Effector memory CD4-positive, alpha-beta T cell (primary cell): Measurements from ENCODE around the gene GNL3L.
A peak's percentile ranks its signal among the peaks of the same experiment; 100 is the strongest.
"Not testable (repeated sequence)": the region's sequence is repeated elsewhere in the genome, so short reads cannot be mapped to it uniquely, and the experiment has no call there.

ENCODE experiments used
- DNase-seq, 3 donors: peaks; one replicate each; pipeline ENCODE4 v3.0.0-alpha.2; 2020
- H3K27ac ChIP-seq: 2 replicates; pipeline ENCODE4 v1.7.0; 2013; ENCODE audit warnings: mild to moderate bottlenecking, low read length, moderate library complexity; ENCODE audit not compliant: insufficient read depth, poor library complexity, severe bottlenecking
- H3K27me3 ChIP-seq: replicated peaks from 2 replicates; pipeline ENCODE4 v1.7.0; 2013; ENCODE audit warnings: mild to moderate bottlenecking, low read length; ENCODE audit not compliant: insufficient read depth, control insufficient read depth, poor library complexity, severe bottlenecking
- H3K36me3 ChIP-seq: 2 replicates; pipeline ENCODE4 v1.7.0; 2013; ENCODE audit warnings: mild to moderate bottlenecking, low read length, moderate library complexity; ENCODE audit not compliant: control insufficient read depth, insufficient read depth
- H3K4me1 ChIP-seq: 2 replicates; pipeline ENCODE4 v1.7.0; 2013; ENCODE audit warnings: low read length, mild to moderate bottlenecking; ENCODE audit not compliant: control insufficient read depth, insufficient read depth, poor library complexity, severe bottlenecking
- H3K4me3 ChIP-seq: 2 replicates; pipeline ENCODE4 v1.7.0; 2013; ENCODE audit warnings: low read length, low read depth, mild to moderate bottlenecking; ENCODE audit not compliant: insufficient read depth, poor library complexity, severe bottlenecking
- H3K9me3 ChIP-seq: 2 replicates; pipeline ENCODE4 v1.7.0; 2013; ENCODE audit warnings: mild to moderate bottlenecking, low read length, moderate library complexity; ENCODE audit not compliant: control insufficient read depth

Gene GNL3L

DNA sequence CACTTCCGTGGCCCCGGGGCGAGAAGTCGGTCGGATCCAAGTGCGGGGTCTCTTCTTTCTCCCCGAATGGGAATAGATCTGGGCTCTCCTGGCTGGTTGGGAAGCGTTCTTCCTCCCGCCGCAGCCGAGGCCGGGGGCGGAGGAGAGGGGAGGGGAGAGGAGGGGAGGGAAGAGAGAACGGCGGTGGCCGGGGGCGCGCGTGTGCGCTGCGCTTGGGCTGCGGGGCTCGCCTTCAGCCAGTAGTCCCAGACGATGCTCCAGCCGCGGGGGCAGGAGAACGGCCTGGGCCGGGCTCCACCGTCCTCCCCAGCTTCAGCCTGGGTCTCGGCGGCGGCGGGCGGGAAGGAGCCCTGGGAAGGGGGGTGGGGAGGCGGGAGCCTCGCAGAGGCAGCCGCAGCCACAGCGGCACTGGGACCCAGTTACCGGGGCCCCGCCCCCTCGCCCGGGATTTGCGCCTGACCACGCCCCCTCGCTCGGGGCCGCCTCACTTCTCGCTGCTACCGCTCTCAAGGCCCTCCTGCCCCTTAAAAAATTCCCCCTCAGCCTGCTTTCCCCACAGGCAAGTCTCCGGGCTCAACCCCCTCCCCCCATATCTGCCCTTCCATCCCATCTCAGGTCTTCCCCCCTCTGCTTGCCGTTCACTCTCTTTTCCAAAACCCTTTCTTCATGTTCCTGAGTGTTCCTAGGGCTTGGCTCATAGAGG, 34.1 kb upstream of the GNL3L start, which contains the start of gene FGD1:
TSS of gene FGD1 (minus strand) at position 421 of the 703 bp plus-strand sequence. CDS start 802 bp downstream, outside the sequence.
- Histone ChIP-seq H3K4me3 (peak within 1 kb of the TSS; percentile 52), H3K27me3 (no peaks in the 10 kb centered on the region), H3K4me1 (peaks cover 3% of the 10 kb centered on the region), H3K36me3 (no peaks in the 10 kb centered on the region), H3K27ac (no peak within 1 kb of the TSS), H3K9me3 (no peaks in the 10 kb centered on the region)
- DNase-seq, result peak in 2 of 3 donors; percentile 1 to 8

DNA sequence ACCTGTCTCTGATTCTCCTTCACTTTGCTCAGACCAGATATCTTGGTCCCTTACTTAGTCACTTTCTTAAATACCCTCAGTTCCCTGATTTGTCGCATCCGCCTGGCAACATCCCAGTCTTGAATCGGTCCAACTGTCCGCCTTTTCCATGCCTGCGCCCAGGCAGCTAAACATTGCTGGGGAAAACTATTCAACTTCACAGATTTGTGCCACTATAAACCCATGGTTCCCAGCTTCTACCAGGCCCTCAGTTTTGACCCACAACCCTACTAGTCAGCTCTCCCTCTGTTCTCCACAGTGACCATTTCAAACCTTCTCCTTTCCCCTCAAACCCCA, 33.5 kb upstream of the GNL3L start:
- no peaks in the 10 kb centered on the region for H3K27me3 ChIP-seq
- H3K27ac ChIP-seq, result no peak overlapping the region
- H3K9me3 ChIP-seq, result no peaks in the 10 kb centered on the region
- no peak for DNase-seq
- peaks cover 3% of the 10 kb centered on the region for H3K4me1 ChIP-seq
- no peaks in the 10 kb centered on the region for H3K36me3 ChIP-seq
- H3K4me3 ChIP-seq, result no peak overlapping the region

DNA sequence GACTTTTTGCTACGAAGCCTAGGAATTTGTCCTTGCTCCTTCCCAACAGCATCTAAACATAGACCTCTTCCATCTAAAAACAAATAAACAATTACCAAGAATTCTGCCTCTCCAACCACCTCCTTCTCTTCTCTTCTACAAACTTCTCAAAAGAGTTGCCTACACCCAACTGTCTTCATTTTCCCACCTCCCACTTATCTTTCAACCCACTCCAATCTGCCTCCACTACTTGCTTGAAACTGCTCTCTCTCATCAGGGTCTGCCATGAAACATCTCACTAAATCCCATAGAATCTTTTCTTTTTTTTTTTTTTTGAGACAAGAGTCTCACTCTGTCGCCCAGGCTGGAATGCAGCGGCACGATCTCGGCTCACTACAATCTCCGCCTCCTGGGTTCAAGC, 33.1 kb upstream of the GNL3L start:
- H3K27me3 ChIP-seq, result no peaks in the 10 kb centered on the region
- H3K4me1 ChIP-seq, result peaks cover 3% of the 10 kb centered on the region
- H3K27ac ChIP-seq, result no peak overlapping the region
- no peak overlapping the region for H3K4me3 ChIP-seq
- DNase-seq, result no peak
- H3K36me3 ChIP-seq, result no peaks in the 10 kb centered on the region
- no peaks in the 10 kb centered on the region for H3K9me3 ChIP-seq

DNA sequence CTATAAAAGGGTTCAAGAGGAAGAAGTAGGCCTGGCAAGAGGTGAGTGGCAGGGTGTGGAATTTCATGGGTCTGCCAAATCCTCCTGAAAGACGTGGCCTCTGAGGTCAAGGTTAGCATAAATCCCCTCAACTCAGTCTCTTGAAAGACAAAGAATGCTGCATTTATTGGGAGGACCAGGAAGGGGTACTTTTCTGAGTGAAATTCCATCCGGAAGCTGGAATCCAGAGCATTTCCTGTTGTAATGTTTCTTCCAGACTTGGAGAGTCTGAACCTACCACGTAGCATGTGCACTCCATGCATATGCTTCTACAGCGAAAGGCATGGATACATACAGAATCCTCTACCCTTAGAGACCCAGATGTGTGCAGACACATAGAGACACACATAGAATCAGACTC, 20.6 kb upstream of the GNL3L start:
- no peak for DNase-seq
- H3K27ac ChIP-seq, result no peak overlapping the region
- H3K4me1 ChIP-seq, result no peaks in the 10 kb centered on the region
- H3K4me3 ChIP-seq, result no peak overlapping the region
- no peaks in the 10 kb centered on the region for H3K27me3 ChIP-seq
- no peaks in the 10 kb centered on the region for H3K36me3 ChIP-seq
- no peaks in the 10 kb centered on the region for H3K9me3 ChIP-seq

- Histone ChIP-seq H3K27me3 (no peaks in the 10 kb centered on the region), H3K4me3 (peak overlapping the region; percentile 52), H3K9me3 (no peaks in the 10 kb centered on the region), H3K4me1 (peaks cover 9% of the 10 kb centered on the region), H3K36me3 (no peaks in the 10 kb centered on the region), H3K27ac (no peak overlapping the region)
- no peak for DNase-seq
Measured at GRCh38 chrX:54529151-54529550, 868 bp upstream of the GNL3L start.

DNA sequence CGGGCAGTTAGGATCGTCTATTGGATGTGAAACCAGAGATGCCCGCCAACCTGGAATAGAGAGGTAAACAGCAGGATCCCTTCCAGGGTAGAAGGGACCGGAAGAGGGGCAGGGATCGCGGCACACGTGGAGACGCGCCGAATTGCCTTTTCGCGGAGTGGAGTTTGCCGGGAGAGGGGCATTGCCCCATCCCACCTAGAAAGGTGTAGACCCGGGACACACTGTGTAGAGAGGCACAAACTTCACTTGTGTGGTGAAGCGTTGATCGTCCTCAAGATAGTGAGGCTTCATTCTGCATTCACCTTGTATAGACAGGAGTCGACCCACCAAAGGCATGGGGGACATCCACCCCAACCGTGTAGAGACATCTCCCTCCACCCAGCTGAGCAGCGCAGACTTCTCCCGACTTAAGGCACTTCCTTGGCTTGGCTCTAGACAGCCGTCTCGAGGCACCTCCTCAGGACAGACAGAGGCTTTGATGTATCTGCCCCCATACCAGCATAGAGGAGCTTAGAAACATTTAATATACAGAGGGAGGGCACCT, 410 bp downstream of the GNL3L start:
- Histone ChIP-seq H3K4me3 (peak overlapping the region; percentile 80), H3K4me1 (peaks cover 9% of the 10 kb centered on the region), H3K36me3 (no peaks in the 10 kb centered on the region), H3K27ac (peak overlapping the region; percentile 71), H3K27me3 (no peaks in the 10 kb centered on the region), H3K9me3 (no peaks in the 10 kb centered on the region)
- no peak for DNase-seq

- DNase-seq, result no peak
- Histone ChIP-seq H3K4me3 (no peak overlapping the region), H3K36me3 (peaks cover 18% of the 10 kb centered on the region), H3K27ac (no peak overlapping the region), H3K4me1 (peaks cover 9% of the 10 kb centered on the region), H3K9me3 (no peaks in the 10 kb centered on the region), H3K27me3 (no peaks in the 10 kb centered on the region)
Measured at GRCh38 chrX:54534271-54534670, 4.3 kb downstream of the GNL3L start.

DNA sequence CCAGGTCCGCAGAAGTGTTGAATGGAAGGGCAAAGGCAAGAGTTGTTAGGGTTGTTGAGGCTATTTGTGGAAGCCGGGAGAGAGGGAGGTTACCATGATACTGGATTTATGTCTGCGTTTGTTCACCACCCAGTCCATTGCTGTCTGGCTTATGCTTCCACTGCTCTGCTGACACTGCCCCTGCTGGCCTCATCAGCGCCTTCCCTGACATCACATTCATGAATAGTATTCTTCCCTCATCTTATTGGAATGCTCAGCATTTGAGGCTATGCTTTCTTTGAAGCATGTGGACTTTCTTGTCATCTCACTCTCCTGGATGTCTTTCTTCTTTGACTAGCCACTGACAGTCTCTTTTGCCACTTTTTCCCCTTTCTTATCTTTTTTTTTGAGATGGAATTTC, 10.3 kb downstream of the GNL3L start:
- no peaks in the 10 kb centered on the region for H3K9me3 ChIP-seq
- DNase-seq, result no peak
- no peaks in the 10 kb centered on the region for H3K27me3 ChIP-seq
- no peak overlapping the region for H3K27ac ChIP-seq
- H3K4me1 ChIP-seq, result no peaks in the 10 kb centered on the region
- peaks cover 50% of the 10 kb centered on the region for H3K36me3 ChIP-seq
- H3K4me3 ChIP-seq, result no peak overlapping the region

DNA sequence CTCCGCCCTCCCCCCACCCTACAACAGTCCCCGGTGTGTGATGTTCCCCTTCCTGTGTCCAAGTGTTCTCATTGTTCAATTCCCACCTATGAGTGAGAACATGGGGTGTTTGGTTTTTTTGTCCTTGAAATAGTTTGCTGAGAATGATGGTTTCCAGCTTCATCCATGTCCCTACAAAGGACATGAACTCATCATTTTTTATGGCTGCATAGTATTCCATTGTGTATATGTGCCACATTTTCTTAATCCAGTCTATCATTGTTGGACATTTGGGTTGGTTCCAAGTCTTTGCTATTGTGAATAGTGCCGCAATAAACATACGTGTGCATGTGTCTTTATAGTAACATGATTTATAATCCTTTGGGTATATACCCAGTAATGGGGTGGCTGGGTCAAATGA, 12.2 kb downstream of the GNL3L start:
- H3K27me3 ChIP-seq, H3K27ac ChIP-seq, H3K4me3 ChIP-seq, H3K4me1 ChIP-seq, DNase-seq, H3K9me3 ChIP-seq: not testable (repeated sequence)
- peaks cover 52% of the 10 kb centered on the region for H3K36me3 ChIP-seq

- Histone ChIP-seq H3K36me3 (peaks cover 55% of the 10 kb centered on the region), H3K4me3 (no peak overlapping the region), H3K27me3 (no peaks in the 10 kb centered on the region), H3K4me1 (no peaks in the 10 kb centered on the region), H3K27ac (no peak overlapping the region), H3K9me3 (no peaks in the 10 kb centered on the region)
- no peak for DNase-seq
Measured at GRCh38 chrX:54550821-54551220, 20.8 kb downstream of the GNL3L start.
